Neural progenitor cell (in vitro differentiated cells): ENCODE measurements around the gene UROC1.

ENCODE experiments used
- EZH2phosphoT487 ChIP-seq: fragments of 200-600 bp; sonication (generic); IDR thresholded peaks from 2 replicates; pipeline ENCODE4 v1.6.1; 2017; ENCODE audit warnings: antibody characterized with exemption
- TF ChIP-seq, protein P1 (sequence below): fragments of 200-600 bp; sonication (generic); IDR thresholded peaks from 2 replicates; pipeline ENCODE4 v1.5.1; 2017; ENCODE audit warnings: antibody characterized with exemption, mild to moderate bottlenecking

DNA sequence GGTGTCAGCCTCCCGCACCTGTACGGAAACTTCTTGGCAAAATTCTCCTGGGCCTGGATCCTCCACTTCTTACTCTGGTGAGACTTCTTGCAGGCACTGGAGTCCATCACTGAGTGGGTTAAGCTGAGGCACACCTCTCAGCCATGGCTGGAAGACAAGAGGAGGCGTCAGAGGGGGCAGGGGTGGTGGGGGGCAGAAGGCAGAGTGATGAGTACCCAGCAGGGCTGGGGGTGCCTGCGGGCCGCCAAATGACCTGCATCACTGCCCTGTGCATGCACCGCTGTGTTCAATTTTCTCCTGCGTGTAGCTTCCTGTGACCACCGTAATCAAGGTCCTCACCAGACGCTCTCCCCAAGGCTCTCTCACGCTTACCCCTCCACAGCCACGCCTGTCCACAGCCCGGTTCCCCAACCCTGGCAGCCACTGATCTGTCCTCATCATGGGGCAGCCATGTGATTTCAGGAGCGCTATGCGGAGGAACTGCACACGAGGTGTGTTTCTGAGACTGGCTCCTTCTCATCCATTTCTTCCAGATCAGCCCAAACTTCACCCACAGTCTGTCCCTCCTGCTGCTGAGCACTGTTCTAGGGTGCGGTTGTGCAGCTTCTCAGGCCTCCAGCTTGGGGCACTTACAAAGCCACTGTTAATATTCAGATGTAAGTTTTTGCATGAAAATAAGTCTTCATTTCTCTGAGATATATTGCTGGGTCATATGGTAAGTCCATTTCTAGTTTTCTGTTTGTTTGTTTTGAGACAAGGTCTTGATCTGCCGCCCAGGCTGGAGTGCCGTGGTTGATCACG, 35.9 kb upstream of the UROC1 start:
- TF ChIP-seq, protein P1, sequence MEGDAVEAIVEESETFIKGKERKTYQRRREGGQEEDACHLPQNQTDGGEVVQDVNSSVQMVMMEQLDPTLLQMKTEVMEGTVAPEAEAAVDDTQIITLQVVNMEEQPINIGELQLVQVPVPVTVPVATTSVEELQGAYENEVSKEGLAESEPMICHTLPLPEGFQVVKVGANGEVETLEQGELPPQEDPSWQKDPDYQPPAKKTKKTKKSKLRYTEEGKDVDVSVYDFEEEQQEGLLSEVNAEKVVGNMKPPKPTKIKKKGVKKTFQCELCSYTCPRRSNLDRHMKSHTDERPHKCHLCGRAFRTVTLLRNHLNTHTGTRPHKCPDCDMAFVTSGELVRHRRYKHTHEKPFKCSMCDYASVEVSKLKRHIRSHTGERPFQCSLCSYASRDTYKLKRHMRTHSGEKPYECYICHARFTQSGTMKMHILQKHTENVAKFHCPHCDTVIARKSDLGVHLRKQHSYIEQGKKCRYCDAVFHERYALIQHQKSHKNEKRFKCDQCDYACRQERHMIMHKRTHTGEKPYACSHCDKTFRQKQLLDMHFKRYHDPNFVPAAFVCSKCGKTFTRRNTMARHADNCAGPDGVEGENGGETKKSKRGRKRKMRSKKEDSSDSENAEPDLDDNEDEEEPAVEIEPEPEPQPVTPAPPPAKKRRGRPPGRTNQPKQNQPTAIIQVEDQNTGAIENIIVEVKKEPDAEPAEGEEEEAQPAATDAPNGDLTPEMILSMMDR: no peak
- TF ChIP-seq EZH2phosphoT487: no peak
